Mucosa of descending colon (tissue), 3 donors: Measurements from ENCODE around the gene ELP4. TPM values are rescaled to one million over a fixed set of nuclear protein-coding genes. Genes with fewer than 3 reads are reported as not detected.

Source experiments
- ATAC-seq: fragments of 200-7000 bp; cut with Tn5 transposase; one replicate; pipeline ENCODE4 v1.9.1; 2020; ENCODE audit warnings: mild to moderate bottlenecking, moderate library complexity
- DNase-seq, 3 donors: peaks; one replicate each; pipeline ENCODE4 v3.0.0-alpha.2; 2020
- H3K36me3 ChIP-seq: fragments of 200-600 bp; one replicate; pipeline ENCODE4 v1.8.0; 2021; ENCODE audit warnings: low read depth, mild to moderate bottlenecking
- H3K4me1 ChIP-seq: fragments of 200-600 bp; one replicate; pipeline ENCODE4 v1.8.0; 2021; ENCODE audit warnings: low read depth, mild to moderate bottlenecking
- H3K4me3 ChIP-seq: fragments of 200-600 bp; one replicate; pipeline ENCODE4 v1.8.0; 2021; ENCODE audit warnings: mild to moderate bottlenecking
- H3K9me3 ChIP-seq: fragments of 200-600 bp; one replicate; pipeline ENCODE4 v1.8.0; 2021; ENCODE audit warnings: mild to moderate bottlenecking
- intact Hi-C, 2 donors: fragments of 100-400 bp; cut with DNase I in 1 of 2; cut with micrococcal nuclease in 1 of 2; formaldehyde crosslinking; loops; one replicate each; pipeline versions ENCODE4 v1.11.0 to v1.11.1; 2022; cut with DNase I, micrococcal nuclease
- total RNA-seq, 3 donors: library from RNA; stranded (reverse); fragmentation: NEBNext Ultra II Directional in 2 of 3; extraction: Animal tissue kit (Norgen Biotek cat#: 25700) in 2 of 3; gene quantifications; one replicate each; pipeline versions ENCODE4 v1.2.1 to v1.2.4, GENCODE V29; 2021 to 2023
- TF ChIP-seq, protein P1 (sequence below): fragments of 200-600 bp; IDR thresholded peaks from one replicate; pipeline ENCODE4 v1.8.0; 2022; ENCODE audit warnings: antibody characterized with exemption, mild to moderate bottlenecking
- donor health status: DM: no; HTN: no; CAD: no; lungs with moderate emphysema.
- donor health status: DM: no; HTN: no; CAD: no.
- donor health status: DM: no; HTN: yes; CAD: no.

Gene ELP4
- total RNA-seq, 3 donors from 2014 or later: 13.2 to 21.4 (median 18.7) TPM

DNA sequence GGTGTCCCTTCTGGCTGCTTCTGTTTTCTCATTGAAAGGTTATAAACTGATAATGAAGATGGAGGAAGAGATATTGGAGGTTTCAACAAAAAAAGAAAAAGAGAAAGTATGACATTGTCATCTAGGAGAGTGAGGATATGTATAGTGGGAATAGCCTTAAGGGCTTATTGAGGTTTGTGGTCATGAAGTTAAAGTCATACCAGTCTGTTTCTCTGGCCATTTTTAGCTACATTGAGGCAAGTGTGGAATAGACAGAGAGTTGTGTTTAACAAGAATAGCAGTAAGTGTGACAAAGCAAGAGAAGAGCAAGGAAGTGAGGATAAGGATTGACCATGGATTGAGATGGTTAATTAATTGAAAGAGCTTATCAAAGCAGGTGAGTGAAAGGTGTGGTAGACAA is 110.4 kb downstream of the ELP4 start:
- H3K9me3 ChIP-seq: no peaks in the 10 kb centered on the region
- TF ChIP-seq, protein P1, sequence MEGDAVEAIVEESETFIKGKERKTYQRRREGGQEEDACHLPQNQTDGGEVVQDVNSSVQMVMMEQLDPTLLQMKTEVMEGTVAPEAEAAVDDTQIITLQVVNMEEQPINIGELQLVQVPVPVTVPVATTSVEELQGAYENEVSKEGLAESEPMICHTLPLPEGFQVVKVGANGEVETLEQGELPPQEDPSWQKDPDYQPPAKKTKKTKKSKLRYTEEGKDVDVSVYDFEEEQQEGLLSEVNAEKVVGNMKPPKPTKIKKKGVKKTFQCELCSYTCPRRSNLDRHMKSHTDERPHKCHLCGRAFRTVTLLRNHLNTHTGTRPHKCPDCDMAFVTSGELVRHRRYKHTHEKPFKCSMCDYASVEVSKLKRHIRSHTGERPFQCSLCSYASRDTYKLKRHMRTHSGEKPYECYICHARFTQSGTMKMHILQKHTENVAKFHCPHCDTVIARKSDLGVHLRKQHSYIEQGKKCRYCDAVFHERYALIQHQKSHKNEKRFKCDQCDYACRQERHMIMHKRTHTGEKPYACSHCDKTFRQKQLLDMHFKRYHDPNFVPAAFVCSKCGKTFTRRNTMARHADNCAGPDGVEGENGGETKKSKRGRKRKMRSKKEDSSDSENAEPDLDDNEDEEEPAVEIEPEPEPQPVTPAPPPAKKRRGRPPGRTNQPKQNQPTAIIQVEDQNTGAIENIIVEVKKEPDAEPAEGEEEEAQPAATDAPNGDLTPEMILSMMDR: no peak
- DNase-seq (no peak), ATAC-seq (no peak)
- no peak overlapping the region for H3K4me3 ChIP-seq
- intact Hi-C loops: no loop called here
- no peaks in the 10 kb centered on the region for H3K36me3 ChIP-seq
- no peaks in the 10 kb centered on the region for H3K4me1 ChIP-seq

DNA sequence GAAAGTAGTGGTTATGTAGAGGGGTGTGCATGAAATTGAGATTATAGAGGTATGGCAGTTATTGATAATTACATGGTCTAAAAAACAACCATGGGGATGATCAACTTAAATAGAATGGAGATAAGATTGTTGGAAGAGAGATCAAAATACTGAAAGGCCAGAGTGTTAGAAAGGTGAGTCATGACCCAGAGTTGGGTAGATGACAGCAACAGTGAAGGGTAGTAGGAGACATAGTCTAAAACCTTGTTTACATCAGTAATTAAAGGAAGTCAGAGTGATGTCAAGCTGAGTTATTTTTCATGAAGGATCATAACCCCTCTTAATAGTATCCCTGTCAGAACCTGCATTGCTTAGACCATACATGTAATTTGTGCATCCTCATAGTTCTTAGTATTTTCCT is 110.9 kb downstream of the ELP4 start:
- Histone ChIP-seq H3K36me3 (no peaks in the 10 kb centered on the region), H3K9me3 (no peaks in the 10 kb centered on the region), H3K4me3 (no peak overlapping the region), H3K4me1 (no peaks in the 10 kb centered on the region)
- DNase-seq (no peak), ATAC-seq (no peak)
- intact Hi-C loops: no loop called here
- TF ChIP-seq, protein P1: no peak

DNA sequence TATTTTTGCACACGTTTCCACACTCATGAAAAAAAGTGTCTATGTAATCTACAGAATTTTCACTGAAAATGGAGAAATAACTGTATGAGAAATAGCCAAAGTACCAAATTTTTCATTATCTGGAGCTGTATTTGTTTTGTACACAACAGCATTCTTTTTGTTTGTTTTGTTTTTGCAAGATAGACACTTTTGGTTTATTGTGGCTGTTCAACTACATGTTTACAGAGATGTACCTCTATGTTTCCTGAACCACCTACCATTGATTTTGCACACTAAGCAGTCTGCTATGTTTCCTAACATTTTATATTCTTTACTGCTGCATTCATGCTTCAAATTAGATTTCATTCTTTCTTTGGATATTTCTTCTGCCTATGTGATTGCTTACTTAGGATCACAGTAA is 116.3 kb downstream of the ELP4 start:
- intact Hi-C loops: no loop called here
- TF ChIP-seq, protein P1: no peak
- H3K4me3 ChIP-seq: no peak overlapping the region
- DNase-seq: no peak
- no peak for ATAC-seq
- H3K9me3 ChIP-seq: no peaks in the 10 kb centered on the region
- H3K4me1 ChIP-seq: no peaks in the 10 kb centered on the region
- no peaks in the 10 kb centered on the region for H3K36me3 ChIP-seq

DNA sequence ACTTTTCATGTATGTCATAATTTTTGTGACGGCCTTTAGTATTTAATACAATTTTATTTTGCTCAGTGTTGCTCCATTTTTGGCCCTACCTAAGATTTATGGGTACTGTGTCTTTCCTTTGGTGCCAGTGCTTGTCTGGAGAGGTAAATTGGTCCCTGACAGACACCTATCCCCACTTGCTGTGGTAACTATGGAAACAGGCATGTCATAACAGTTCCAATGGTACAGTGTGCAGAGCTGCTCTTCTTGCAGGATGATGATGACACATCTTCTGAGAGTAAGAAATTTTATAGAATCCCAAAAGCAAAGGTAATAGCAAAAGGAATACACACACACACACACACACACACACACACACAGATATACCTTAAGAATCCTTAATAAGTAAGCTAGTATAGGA is 118.5 kb downstream of the ELP4 start:
- Histone ChIP-seq H3K9me3 (no peaks in the 10 kb centered on the region), H3K4me1 (no peaks in the 10 kb centered on the region), H3K4me3 (no peak overlapping the region), H3K36me3 (no peaks in the 10 kb centered on the region)
- ATAC-seq: no peak
- intact Hi-C loops: no loop called here
- no peak for DNase-seq
- TF ChIP-seq, protein P1: no peak

DNA sequence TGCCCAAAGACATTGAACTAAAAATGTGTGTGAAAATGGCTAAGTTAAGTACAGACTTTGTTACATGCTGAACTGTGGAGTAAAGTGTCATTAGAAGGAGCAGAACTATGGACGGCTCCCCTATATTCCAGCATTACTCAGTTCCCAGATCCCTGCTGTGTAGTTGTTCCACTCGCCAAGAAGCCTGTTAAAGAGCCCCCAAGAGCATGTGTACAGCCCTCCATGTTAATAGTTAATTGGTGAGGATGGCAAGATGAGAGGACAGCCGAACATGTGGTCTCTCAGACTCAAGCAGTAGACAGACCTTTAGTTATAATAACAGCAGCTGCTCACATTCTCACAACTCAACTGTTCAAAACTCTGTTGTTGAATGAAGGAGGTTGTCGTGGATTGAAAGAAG is 127.4 kb downstream of the ELP4 start:
- no peaks in the 10 kb centered on the region for H3K9me3 ChIP-seq
- DNase-seq: no peak
- no peaks in the 10 kb centered on the region for H3K4me1 ChIP-seq
- H3K4me3 ChIP-seq: no peak overlapping the region
- ATAC-seq: no peak
- TF ChIP-seq, protein P1: no peak
- intact Hi-C loops: no loop called here
- H3K36me3 ChIP-seq: no peaks in the 10 kb centered on the region

DNA sequence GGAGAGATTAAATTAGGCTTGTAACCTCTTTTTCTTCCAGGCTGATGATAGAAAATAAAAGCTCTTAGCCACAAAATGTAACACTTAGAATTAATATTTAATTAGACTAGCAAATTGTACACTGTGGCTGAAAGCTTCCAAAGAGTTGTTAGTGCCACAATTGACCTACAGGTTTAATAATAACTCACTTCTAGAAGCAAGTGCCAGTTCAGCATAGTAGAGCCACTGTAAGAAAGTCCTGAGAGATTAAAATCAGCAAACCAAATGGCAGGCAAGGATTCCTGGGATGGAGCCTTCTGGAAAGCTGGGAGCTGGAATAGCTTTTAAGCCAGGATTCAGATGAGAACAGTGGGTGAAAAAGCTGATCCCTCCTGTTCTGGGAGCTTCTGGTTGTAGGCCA is 131.0 kb downstream of the ELP4 start:
- ATAC-seq: no peak
- no peak for DNase-seq
- Histone ChIP-seq H3K4me3 (no peak overlapping the region), H3K4me1 (no peaks in the 10 kb centered on the region), H3K36me3 (no peaks in the 10 kb centered on the region), H3K9me3 (no peaks in the 10 kb centered on the region)
- intact Hi-C loops: no loop called here
- TF ChIP-seq, protein P1: no peak
